HCT116 (cell line): ENCODE results near the gene PCED1A. TPM values are rescaled to one million over a fixed set of nuclear protein-coding genes. Genes with fewer than 3 reads are reported as not detected.

Source experiments
- ATAC-seq: fragments of 200-7000 bp; cut with Tn5 transposase; 2 replicates; pipeline ENCODE4 v1.9.1; 2020; ENCODE audit warnings: mild to moderate bottlenecking, moderate library complexity
- BruUV-seq: library from RNA; stranded (reverse); fragments of 400-500 nt; replicated peaks from 2 replicates; lab custom pipeline; 2021; lab: Mats Ljungman, UMichigan
- CTCF ChIA-PET: fragments of 300-600 bp; sonication (Branson Sonifier 250); formaldehyde crosslinking; loops from one replicate; lab custom pipeline; 2021; ENCODE audit warnings: antibody characterized with exemption; lab: Charles Lee
- POLR2A ChIA-PET: fragments of 300-600, 350-600 bp; sonication (Branson Sonifier 250); formaldehyde crosslinking; loops from one replicate; lab custom pipeline; 2021; ENCODE audit warnings: antibody characterized with exemption; lab: Charles Lee
- RAD21 ChIA-PET, 2 experiments: fragments of 300-600 bp; sonication (Branson Sonifier 250); formaldehyde crosslinking; loops; one replicate each; lab custom pipeline; 2023; ENCODE audit warnings: low total read pairs in 2 of 2; ENCODE audit not compliant: uncharacterized antibody in 2 of 2, unreplicated experiment in 2 of 2, low non-redundant PET in 1 of 2; lab: Charles Lee
- DNase-seq: peaks from one replicate; pipeline ENCODE4 v3.0.0-alpha.2; 2010; ENCODE audit warnings: low read depth, low spot score
- H2AFZ ChIP-seq: fragments of 200-600 bp; shearing (Covaris generic), sonication (generic); 2 replicates; pipeline ENCODE4 v1.6.1; 2017; ENCODE audit warnings: low read depth, mixed run types, mixed read lengths, antibody characterized with exemption, low read length; ENCODE audit not compliant: poor library complexity, severe bottlenecking
- H3K27ac ChIP-seq: 2 replicates; pipeline ENCODE4 v1.5.1; 2012; ENCODE audit warnings: low read depth, low read length
- H3K27me3 ChIP-seq: fragments of 200-600 bp; sonication (generic); 2 replicates; pipeline ENCODE4 v1.6.1; 2016; ENCODE audit warnings: mixed run types, low read length, mixed read lengths; ENCODE audit not compliant: insufficient read depth
- H3K36me3 ChIP-seq, 2 experiments: fragments of 200-500 bp in 1 of 2; fragments of 200-600 bp in 1 of 2; sonication (Bioruptor generic) in 1 of 2; sonication (generic) in 1 of 2; 2 replicates each; pipeline versions ENCODE4 v1.5.1 to v1.6.1; 2014 to 2016; ENCODE audit warnings: low read length in 2 of 2, inconsistent platforms in 1 of 2, mixed read lengths in 1 of 2, mixed run types in 1 of 2; ENCODE audit not compliant: insufficient read depth in 2 of 2, control insufficient read depth in 1 of 2
- H3K4me1 ChIP-seq, 2 experiments: fragments of 200-600 bp in 1 of 2; sonication (generic) in 1 of 2; 2 replicates each; pipeline versions ENCODE4 v1.5.1 to v1.6.1; 2012 to 2017; ENCODE audit warnings: low read length in 2 of 2, inconsistent platforms in 1 of 2, mild to moderate bottlenecking in 1 of 2, mixed read lengths in 1 of 2, mixed run types in 1 of 2, moderate library complexity in 1 of 2; ENCODE audit not compliant: insufficient read depth in 2 of 2, control insufficient read depth in 1 of 2
- H3K4me2 ChIP-seq: fragments of 200-600 bp; sonication (generic); 2 replicates; pipeline ENCODE4 v1.6.1; 2017; ENCODE audit warnings: mixed run types, low read length, mixed read lengths
- H3K4me3 ChIP-seq, 2 experiments: fragments of 200-600 bp in 1 of 2; sonication (generic) in 1 of 2; replicated peaks in 1 of 2; 2 replicates each; pipeline ENCODE4 v1.5.1; 2011 to 2016; ENCODE audit warnings: low read length in 2 of 2, control low read depth in 1 of 2, low read depth in 1 of 2, mild to moderate bottlenecking in 1 of 2, mixed read lengths in 1 of 2, mixed run types in 1 of 2
- H3K79me2 ChIP-seq: fragments of 200-600 bp; sonication (generic); 2 replicates; pipeline ENCODE4 v1.6.1; 2017; ENCODE audit warnings: mild to moderate bottlenecking, mixed run types, low read length, moderate library complexity, mixed read lengths; ENCODE audit not compliant: insufficient read depth
- H3K9ac ChIP-seq: fragments of 200-600 bp; sonication (generic); 2 replicates; pipeline ENCODE4 v1.6.1; 2016; ENCODE audit warnings: low read length, mixed read lengths
- H3K9me2 ChIP-seq: fragments of 200-600 bp; sonication (generic), shearing (Covaris generic); 2 replicates; pipeline ENCODE4 v1.6.1; 2017; ENCODE audit warnings: mixed run types, mild to moderate bottlenecking, moderate library complexity; ENCODE audit not compliant: insufficient read depth
- H3K9me3 ChIP-seq, 2 experiments: fragments of 200-500 bp in 1 of 2; fragments of 200-600 bp in 1 of 2; sonication (Bioruptor generic) in 1 of 2; sonication (generic) in 1 of 2; 2 replicates each; pipeline ENCODE4 v1.6.1; 2014 to 2017; ENCODE audit warnings: low read length in 2 of 2, mixed read lengths in 2 of 2, inconsistent platforms in 1 of 2, low read depth in 1 of 2, mild to moderate bottlenecking in 1 of 2, mixed run types in 1 of 2, moderate library complexity in 1 of 2; ENCODE audit not compliant: control insufficient read depth in 1 of 2, insufficient read depth in 1 of 2
- H4K20me1 ChIP-seq: fragments of 200-600 bp; sonication (generic), shearing (Covaris generic); 2 replicates; pipeline ENCODE4 v1.6.1; 2017; ENCODE audit warnings: mixed run types, mild to moderate bottlenecking, moderate library complexity; ENCODE audit not compliant: insufficient read depth
- EGR1 ChIP-seq: IDR thresholded peaks from 2 replicates; pipeline ENCODE4 v1.6.1; 2012; ENCODE audit warnings: low read depth
- EZH2 ChIP-seq: fragments of 200-600 bp; sonication (generic); IDR thresholded peaks from 2 replicates; pipeline ENCODE4 v1.6.1; 2017; ENCODE audit warnings: antibody characterized with exemption, mixed run types
- POLR2A ChIP-seq: IDR thresholded peaks from 2 replicates; pipeline ENCODE4 v1.7.0; 2011; ENCODE audit warnings: borderline replicate concordance; ENCODE audit not compliant: insufficient read depth, insufficient read length; ENCODE audit errors: extremely low read depth
- POLR2AphosphoS5 ChIP-seq: IDR thresholded peaks from 2 replicates; pipeline ENCODE4 v1.6.1; 2011; ENCODE audit warnings: mild to moderate bottlenecking, low read depth, low read length, moderate library complexity
- RAD21 ChIP-seq: IDR thresholded peaks from 2 replicates; pipeline ENCODE4 v1.6.1; 2012; ENCODE audit warnings: low read depth, mild to moderate bottlenecking
- SRF ChIP-seq: IDR thresholded peaks from 2 replicates; pipeline ENCODE4 v1.6.1; 2012; ENCODE audit warnings: low read depth
- ZFX ChIP-seq: fragments of 450-650 bp; IDR thresholded peaks from 2 replicates; pipeline ENCODE4 v1.6.1; 2017
- ZNF274 ChIP-seq: fragments of 200-500 bp; sonication (Bioruptor generic); IDR thresholded peaks from 2 replicates; pipeline ENCODE4 v1.6.1; 2014; ENCODE audit warnings: mild to moderate bottlenecking, low read depth, low read length, inconsistent platforms
- intact Hi-C: fragments of 100-400 bp; cut with micrococcal nuclease; formaldehyde crosslinking; loops from 2 replicates; pipeline ENCODE4 v1.10.0; 2022
- total RNA-seq: library from RNA; stranded (reverse); gene quantifications from one replicate; pipeline ENCODE4 v1.2.1, GENCODE V29; 2021; ENCODE audit not compliant: unreplicated experiment
- TF ChIP-seq, protein P1 (sequence below): IDR thresholded peaks from 2 replicates; pipeline ENCODE4 v1.6.1; 2011; ENCODE audit warnings: mild to moderate bottlenecking, low read length, moderate library complexity; ENCODE audit not compliant: insufficient replicate concordance; ENCODE audit errors: extremely low read depth
- TF ChIP-seq, protein P2 (sequence below): IDR thresholded peaks from 2 replicates; pipeline ENCODE4 v1.6.1; 2012
- TF ChIP-seq, protein P3 (sequence below), 3 experiments: fragments of 200-600 bp in 1 of 3; sonication (generic) in 1 of 3; IDR thresholded peaks in 2 of 3; conservative IDR thresholded peaks in 1 of 3; 2 replicates each; pipeline ENCODE4 v1.5.1; 2012 to 2017; ENCODE audit warnings: low read depth in 2 of 3, low read length in 2 of 3, antibody characterized with exemption in 1 of 3, borderline replicate concordance in 1 of 3, control low read depth in 1 of 3, mild to moderate bottlenecking in 1 of 3, mixed read lengths in 1 of 3, mixed run types in 1 of 3, moderate library complexity in 1 of 3; ENCODE audit not compliant: insufficient read depth in 1 of 3

Gene PCED1A
- total RNA-seq, 1 experiment from 2014 or later, result 31.8 TPM

DNA sequence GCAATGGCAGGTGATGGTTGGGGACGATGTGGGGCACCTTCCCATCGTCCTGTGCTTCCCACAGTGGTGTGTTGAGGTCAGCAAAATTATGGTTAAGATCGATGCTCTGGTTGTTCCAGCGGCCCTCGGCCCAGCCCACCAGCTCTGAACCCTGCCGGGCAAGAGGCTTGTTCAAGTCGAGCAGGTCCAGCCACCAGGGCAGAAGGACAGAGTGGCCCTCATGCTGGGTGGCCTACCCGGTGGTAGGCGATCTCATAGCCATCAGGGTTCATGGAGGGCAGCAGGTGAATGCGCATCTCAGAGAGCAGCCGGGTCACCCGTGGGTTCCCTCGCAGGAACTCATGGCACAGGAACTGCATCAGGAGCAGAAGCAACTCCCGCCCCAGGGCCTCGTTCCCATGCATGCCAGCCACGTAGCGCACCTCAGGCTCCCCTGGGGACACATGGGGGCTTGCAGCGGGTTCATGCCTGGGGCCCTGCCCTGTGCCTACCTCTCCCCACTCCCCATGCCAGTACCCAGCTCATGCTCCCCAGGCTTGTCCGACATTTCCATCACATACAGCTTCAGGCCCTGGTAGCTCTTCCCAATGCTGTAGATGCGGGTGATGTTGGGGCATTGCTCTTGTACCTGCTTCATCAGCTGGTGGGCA is 44.3 kb downstream of the PCED1A start:
- Histone ChIP-seq H3K79me2 (no peaks in the 10 kb centered on the region), H3K27ac (no peak overlapping the region), H3K27me3 (peaks cover 8% of the 10 kb centered on the region; the same call in 1 of the 2 replicates), H3K4me3 (no peak overlapping the region), H2AFZ (no peak overlapping the region), H3K9me2 (no peaks in the 10 kb centered on the region), H3K9ac (no peak overlapping the region), H3K4me1 (peaks cover 8 to 13% of the 10 kb centered on the region in 2 experiments; a peak in 3 of 4 replicates), H3K36me3 (no peaks in the 10 kb centered on the region), H4K20me1 (no peaks in the 10 kb centered on the region), H3K4me2 (no peak overlapping the region), H3K9me3 (no peaks in the 10 kb centered on the region)
- intact Hi-C loops, result no loop called here
- RAD21 ChIA-PET, result no interaction called here
- TF ChIP-seq SRF (no peak), EZH2 (no peak), POLR2AphosphoS5 (no peak), EGR1 (no peak), ZFX (no peak), ZNF274 (no peak), POLR2A (no peak), RAD21 (no peak)
- TF ChIP-seq, protein P1, sequence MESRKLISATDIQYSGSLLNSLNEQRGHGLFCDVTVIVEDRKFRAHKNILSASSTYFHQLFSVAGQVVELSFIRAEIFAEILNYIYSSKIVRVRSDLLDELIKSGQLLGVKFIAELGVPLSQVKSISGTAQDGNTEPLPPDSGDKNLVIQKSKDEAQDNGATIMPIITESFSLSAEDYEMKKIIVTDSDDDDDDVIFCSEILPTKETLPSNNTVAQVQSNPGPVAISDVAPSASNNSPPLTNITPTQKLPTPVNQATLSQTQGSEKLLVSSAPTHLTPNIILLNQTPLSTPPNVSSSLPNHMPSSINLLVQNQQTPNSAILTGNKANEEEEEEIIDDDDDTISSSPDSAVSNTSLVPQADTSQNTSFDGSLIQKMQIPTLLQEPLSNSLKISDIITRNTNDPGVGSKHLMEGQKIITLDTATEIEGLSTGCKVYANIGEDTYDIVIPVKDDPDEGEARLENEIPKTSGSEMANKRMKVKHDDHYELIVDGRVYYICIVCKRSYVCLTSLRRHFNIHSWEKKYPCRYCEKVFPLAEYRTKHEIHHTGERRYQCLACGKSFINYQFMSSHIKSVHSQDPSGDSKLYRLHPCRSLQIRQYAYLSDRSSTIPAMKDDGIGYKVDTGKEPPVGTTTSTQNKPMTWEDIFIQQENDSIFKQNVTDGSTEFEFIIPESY, result no peak
- TF ChIP-seq, protein P2, sequence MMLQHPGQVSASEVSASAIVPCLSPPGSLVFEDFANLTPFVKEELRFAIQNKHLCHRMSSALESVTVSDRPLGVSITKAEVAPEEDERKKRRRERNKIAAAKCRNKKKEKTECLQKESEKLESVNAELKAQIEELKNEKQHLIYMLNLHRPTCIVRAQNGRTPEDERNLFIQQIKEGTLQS, result no peak
- TF ChIP-seq, protein P3, sequence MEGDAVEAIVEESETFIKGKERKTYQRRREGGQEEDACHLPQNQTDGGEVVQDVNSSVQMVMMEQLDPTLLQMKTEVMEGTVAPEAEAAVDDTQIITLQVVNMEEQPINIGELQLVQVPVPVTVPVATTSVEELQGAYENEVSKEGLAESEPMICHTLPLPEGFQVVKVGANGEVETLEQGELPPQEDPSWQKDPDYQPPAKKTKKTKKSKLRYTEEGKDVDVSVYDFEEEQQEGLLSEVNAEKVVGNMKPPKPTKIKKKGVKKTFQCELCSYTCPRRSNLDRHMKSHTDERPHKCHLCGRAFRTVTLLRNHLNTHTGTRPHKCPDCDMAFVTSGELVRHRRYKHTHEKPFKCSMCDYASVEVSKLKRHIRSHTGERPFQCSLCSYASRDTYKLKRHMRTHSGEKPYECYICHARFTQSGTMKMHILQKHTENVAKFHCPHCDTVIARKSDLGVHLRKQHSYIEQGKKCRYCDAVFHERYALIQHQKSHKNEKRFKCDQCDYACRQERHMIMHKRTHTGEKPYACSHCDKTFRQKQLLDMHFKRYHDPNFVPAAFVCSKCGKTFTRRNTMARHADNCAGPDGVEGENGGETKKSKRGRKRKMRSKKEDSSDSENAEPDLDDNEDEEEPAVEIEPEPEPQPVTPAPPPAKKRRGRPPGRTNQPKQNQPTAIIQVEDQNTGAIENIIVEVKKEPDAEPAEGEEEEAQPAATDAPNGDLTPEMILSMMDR (IDR thresholded peaks at IDR 0.05 in 2 of 3, conservative IDR thresholded peaks at IDR 0.05 in 1 of 3; ENCODE audit: borderline replicate concordance in 1 of 3, insufficient read depth in 1 of 3, low read depth in 2 of 3, low read length in 2 of 3), result no peak
- no peak for ATAC-seq
- no peak for DNase-seq
- no TSS peak for BruUV-seq
- CTCF ChIA-PET, result no interaction called here
- POLR2A ChIA-PET, result no interaction called here
